Neural progenitor cell (in vitro differentiated cells): ENCODE results near the gene DAO.

ENCODE experiments used
- EZH2 ChIP-seq: fragments of 200-600 bp; sonication (generic); IDR thresholded peaks from 2 replicates; pipeline ENCODE4 v1.6.1; 2017; ENCODE audit warnings: antibody characterized with exemption, mild to moderate bottlenecking, moderate library complexity
- EZH2phosphoT487 ChIP-seq: fragments of 200-600 bp; sonication (generic); IDR thresholded peaks from 2 replicates; pipeline ENCODE4 v1.6.1; 2017; ENCODE audit warnings: antibody characterized with exemption
- TF ChIP-seq, protein P1 (sequence below): fragments of 200-600 bp; sonication (generic); IDR thresholded peaks from 2 replicates; pipeline ENCODE4 v1.5.1; 2017; ENCODE audit warnings: antibody characterized with exemption, mild to moderate bottlenecking

- TF ChIP-seq, protein P1, sequence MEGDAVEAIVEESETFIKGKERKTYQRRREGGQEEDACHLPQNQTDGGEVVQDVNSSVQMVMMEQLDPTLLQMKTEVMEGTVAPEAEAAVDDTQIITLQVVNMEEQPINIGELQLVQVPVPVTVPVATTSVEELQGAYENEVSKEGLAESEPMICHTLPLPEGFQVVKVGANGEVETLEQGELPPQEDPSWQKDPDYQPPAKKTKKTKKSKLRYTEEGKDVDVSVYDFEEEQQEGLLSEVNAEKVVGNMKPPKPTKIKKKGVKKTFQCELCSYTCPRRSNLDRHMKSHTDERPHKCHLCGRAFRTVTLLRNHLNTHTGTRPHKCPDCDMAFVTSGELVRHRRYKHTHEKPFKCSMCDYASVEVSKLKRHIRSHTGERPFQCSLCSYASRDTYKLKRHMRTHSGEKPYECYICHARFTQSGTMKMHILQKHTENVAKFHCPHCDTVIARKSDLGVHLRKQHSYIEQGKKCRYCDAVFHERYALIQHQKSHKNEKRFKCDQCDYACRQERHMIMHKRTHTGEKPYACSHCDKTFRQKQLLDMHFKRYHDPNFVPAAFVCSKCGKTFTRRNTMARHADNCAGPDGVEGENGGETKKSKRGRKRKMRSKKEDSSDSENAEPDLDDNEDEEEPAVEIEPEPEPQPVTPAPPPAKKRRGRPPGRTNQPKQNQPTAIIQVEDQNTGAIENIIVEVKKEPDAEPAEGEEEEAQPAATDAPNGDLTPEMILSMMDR: no peak
- TF ChIP-seq EZH2 (no peak), EZH2phosphoT487 (no peak)
Observed at GRCh38 chr12:108862588-108862959, 17.3 kb upstream of the DAO start.
